Erythroblast (primary cell): ENCODE measurements around the gene ZFR.

Experiments used
- GATA1 ChIP-seq: IDR thresholded peaks from 2 replicates; pipeline ENCODE4 v1.6.1; 2011; ENCODE audit warnings: low read depth, mild to moderate bottlenecking, control low read depth, low read length, moderate library complexity
- POLR2A ChIP-seq: IDR thresholded peaks from 2 replicates; pipeline ENCODE4 v1.6.1; 2011; ENCODE audit warnings: mild to moderate bottlenecking, low read length

DNA sequence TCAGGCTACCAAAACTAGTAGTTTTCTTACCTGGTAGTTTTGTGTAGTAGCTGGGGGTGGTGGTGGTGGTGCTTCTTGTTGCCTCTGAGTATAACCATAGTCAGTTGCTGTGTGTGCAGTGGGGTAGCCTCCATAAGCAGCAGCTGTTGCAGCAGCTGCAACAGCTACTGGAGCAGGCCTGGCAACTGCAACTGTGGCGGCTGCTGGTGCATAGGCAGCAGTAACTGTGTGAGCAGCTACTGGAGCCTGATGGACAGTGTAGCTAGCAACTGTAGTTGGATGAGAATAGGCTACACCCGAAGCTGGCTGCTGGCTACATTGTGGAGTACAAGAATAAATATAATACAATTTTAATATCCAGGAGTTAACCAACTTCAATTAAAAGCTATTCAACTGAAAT lies 24.7 kb downstream of the ZFR start:
- TF ChIP-seq POLR2A, result no peak
- no peak for TF ChIP-seq GATA1
